Colon (tissue), 2 donors: ENCODE data around the gene TKT.
"Not testable (repeated sequence)": the region's sequence is repeated elsewhere in the genome, so short reads cannot be mapped to it uniquely, and the experiment has no call there.

Experiments used
- FAIRE-seq: peaks from 2 replicates; lab custom pipeline; 2012; peaks lifted over from hg19 to GRCh38; lab: Jason Lieb, UNC
- donor health status: control.
- donor health status: control.

The TKT gene, protein sequence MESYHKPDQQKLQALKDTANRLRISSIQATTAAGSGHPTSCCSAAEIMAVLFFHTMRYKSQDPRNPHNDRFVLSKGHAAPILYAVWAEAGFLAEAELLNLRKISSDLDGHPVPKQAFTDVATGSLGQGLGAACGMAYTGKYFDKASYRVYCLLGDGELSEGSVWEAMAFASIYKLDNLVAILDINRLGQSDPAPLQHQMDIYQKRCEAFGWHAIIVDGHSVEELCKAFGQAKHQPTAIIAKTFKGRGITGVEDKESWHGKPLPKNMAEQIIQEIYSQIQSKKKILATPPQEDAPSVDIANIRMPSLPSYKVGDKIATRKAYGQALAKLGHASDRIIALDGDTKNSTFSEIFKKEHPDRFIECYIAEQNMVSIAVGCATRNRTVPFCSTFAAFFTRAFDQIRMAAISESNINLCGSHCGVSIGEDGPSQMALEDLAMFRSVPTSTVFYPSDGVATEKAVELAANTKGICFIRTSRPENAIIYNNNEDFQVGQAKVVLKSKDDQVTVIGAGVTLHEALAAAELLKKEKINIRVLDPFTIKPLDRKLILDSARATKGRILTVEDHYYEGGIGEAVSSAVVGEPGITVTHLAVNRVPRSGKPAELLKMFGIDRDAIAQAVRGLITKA

DNA sequence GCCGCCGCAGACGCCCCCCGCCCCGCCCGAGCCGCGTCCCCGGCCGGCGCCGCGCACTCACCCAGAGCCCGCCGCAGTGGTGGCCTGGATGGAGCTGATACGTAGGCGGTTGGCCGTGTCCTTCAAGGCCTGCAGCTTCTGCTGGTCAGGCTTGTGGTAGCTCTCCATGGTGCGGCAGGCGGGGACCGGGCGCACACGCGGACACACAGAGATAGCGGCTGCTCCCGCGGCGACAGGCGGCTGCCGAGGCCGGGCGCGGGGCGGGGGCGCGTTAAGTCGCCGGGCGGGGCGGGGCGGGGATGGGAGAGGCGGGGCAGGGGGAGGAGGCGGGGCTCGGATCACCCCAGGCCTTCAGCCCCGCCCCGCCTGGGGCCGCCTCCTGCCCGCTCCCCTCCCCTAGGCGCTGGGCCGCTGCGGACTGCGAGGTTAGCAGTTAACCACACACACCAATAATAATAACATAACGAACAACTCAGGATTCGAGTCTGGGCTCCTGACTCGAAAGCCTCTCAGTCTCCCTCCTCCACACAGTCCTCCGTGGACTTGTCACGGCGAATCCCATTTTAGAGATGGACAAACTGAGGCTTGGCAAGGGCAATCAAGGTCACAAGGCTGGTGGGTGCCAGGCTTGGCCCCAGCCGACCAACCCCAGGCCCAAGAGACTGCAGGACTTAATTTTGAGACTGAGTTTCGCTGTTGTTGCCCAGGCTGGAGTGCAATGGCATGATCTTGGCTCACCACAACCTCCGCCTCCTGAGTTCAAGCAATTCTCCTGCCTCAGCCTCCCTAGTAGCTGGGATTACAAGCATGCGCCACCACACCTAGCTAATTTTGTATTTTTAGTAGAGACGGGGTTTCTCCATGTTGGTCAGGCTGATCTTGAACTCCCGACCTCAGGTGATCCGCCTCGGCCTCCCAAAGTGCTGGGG is at the start of gene TKT:
TSS of gene TKT (minus strand) at position 248 of the 929 bp plus-strand sequence. CDS start at position 168, 80 bp downstream.
- FAIRE-seq = no peak

DNA sequence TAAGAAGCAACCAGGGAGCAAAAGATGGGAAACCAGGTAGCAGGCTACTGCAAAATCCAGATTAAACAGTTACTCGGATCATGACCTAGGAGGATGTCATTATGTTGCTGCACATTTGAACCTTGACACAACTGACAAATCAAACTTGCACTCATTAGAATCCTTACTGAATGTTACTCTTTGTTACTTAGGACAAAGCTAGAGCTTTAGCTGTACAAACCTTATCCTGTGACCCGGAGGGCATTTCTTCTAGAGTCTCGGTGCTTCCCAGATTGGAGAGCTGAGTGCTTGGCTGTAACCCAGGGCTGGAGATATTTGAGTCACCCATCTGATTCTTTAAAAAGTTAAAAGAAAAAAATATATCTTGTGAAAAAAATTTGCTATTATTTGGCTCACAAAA is 48.1 kb upstream of the TKT start:
- no peak for FAIRE-seq

DNA sequence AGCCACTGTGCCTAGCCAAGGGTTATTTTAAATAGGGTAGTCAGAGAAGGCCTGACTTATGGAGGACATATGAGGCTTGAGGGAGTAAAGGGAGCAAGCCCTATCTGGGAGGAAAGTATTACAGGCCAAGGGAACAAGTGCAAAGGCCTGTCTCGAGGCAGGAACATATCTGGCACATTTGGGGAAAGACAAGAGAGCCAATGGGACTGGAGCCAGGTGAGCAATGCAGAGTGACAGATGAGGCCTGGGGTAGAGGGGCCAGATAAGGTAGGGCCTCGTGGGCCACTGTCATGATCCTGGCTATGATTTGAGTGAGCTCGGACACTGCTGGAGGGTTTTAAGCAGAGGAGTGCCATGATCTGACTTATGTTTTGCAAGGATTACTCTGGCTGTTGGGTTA is 47.7 kb upstream of the TKT start:
- no peak for FAIRE-seq

DNA sequence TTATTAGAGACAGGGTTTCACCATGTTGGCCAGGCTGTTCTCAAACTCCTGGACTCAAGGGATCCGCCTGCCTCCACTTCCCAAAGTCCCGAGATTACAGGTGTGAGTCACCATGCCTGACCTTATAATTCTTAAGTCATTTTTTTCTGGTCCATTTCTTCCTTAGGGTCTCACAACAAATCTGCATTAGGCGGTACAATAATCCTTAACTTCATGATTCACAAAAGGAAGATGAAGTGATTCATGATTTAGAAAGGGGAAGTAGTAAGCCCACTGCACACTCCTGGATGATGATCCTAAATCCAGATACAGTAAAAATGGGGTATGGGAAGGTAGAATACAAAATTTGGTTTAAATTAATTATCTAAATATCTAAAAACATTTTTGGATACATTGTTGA is 45.0 kb upstream of the TKT start:
- FAIRE-seq = no peak

DNA sequence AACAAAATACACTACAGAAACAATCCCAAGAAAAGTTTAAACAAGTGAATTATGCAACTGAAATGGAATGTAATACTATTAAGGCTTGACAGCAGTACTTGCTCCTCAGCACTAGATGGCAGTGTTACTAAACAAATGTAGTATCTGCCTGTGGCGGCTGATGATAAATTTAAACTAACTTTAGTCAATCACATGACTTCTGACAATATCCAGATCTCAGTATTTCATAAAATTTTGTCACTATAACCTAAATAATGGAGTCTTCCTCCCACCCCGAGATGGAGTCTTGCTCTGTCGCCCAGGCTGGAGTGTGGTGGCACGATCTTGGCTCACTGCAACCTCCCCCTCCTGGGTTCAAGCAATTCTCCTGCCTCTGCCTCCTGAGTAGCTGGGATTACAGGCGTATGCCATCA is 43.8 kb upstream of the TKT start:
- FAIRE-seq = peak; percentile 51

DNA sequence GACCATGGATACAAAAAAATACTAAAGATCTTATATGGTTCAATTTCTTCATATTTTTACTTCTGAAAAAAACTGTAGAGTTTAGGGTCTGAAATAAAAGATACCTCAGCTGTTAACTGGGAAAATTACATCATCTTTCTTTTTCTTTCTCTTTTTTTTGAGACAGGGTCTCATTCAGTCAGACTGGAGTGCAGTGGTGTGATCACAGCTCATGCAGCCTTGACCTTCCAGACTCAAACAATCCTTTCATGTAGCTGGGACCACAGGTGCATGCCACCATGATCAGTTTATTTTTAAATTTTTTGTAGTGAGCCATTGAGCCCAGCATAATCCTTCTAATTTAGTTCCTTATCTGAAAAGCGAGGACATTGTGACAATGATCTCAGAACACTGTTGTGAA is 39.6 kb upstream of the TKT start:
- no peak for FAIRE-seq

DNA sequence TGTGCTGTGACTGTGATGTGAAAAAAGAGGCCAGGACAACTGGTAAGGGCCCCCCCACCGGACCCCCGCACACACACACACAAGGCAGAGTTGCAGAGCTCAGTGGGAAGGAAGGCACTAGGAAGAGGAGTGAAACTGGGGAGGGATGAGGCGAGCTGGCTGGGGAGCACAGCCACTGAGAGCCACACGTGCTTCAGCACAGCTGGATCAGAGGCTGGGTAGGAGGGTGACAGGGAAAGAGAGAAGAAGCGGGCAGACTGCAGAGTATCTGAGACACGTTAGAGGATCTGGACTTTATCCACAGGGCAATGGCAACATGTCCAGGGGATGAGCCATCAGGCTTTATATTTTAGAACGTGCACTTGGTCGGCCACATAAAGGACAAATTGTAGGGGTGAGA is 38.0 kb upstream of the TKT start:
- FAIRE-seq = no peak

DNA sequence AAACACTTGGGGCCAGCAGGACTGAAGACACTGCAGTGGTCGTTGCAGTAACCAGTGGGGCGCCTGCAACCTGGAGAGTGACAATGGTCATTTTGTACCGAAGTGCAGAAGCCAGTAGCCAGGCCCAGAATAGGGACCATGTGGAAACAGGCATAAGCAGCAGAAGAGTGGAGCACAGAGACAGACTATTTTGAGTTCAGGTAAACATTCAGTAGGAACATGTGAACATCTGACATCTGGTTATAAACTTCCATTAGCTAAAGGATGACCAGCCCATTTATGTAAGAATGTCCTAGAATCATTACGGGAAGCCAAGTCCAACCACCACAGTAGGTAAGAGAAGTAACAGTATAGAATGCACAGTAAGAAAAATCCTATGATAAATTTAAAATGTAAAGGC is 32.4 kb upstream of the TKT start:
- FAIRE-seq = no peak

DNA sequence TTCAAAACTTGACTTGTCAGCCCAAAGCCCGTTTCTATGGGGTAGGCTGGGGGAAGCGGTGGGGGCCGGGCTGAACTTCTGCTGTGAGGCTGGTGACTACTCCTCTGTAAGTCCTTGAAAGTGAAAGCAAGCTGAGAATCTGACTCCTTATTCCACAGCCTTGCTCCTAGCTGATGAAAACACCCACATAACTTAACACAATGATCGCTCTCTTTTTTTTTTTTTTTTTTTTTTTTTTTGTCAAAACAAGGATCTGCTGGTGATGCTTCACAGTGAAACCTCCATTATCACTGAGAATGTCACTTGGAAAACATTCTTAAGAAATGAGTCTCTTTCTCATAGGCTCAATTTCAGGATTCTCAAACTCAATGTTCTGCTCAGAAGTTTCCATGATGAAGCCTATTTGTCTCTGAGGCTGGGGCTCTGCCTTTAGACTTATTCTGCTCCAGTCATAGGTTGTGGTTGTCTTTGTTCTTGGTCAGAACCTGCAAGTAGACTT is 31.4 kb upstream of the TKT start:
- no peak for FAIRE-seq

DNA sequence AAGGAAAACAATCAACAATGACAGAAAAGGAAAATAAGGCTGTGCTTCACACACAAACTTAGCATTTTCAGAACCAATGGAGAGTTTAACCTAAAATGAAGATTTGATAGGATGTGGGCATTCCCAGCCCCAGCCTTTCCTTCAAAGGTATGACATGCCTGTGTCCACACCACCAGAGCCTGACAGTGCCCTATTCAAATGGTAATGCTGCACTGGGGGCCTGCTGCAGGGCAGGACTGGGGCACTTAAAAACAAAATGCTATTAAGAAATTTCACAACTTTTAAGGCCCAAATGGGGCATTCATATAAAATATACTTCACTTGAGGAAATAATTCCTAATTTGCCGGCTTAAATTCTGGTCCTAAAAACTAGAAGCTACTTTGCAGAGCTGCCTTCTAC is 30.9 kb upstream of the TKT start:
- FAIRE-seq = no peak

DNA sequence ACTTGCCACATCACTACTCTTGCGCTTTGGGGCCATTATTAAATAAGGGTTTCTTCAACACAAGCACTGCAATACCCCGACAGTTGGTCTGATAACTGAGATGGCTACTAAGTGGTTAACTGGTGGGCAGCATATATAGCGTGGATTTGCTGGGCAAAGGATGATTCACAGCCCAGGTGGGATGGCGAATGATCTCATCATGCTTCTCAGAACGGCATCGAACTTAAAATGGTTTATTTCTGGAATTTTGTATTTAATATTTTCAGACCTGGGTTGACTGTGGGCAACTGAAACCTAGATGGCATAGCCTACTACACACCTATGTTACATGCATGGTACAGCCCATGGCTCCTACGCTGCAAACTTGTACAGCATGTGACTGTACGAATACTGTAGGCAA is 26.8 kb upstream of the TKT start:
- no peak for FAIRE-seq

DNA sequence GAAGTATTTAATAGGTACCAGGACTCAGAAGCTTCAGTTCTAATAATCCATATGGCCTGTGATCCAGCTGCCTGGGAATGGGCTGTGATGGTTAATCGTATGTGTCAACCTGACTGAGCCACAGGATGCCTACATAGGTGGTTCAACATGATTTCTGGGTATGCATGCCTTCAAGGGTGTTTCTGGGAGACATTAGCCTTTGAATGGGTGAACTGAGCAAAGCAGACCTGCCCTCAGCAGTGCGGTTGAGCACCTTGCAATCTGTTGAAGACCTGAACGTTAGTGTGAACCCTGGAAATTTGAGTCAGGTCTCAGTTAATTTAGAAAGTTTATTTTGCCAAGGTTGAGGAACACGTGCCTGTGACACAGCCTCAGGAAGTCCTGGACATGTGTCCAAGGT is 22.8 kb upstream of the TKT start:
- FAIRE-seq = no peak

DNA sequence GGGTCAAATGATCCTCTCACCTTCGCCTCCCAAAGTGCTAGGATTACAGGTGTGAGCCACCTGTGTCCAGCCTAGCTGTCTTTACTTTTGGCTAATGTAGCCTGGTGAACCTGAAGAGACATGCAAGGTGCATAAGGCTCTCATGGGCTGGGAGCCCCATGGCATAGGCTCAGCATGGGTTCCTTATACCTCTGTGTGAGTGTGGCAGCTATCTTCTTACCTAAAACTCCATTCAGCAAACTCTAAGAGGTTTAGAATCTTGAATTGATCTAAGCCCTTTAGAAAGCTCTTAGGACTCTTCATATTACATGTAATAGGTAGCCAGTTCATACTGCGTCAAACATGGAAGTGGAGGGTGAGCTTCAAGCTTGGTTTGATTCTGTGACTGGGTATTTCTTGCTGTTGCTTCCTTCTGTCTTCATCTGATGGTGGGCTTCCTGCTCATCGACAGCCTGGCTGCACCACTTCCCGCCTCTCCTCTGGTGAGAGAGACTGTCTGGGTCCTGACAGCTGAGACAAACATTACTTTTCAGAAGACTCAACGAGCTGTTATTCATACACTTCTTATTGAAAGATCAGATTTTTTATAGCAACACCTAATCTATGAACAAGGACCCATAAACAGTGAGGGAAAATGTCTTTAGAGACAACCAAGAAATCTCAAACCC is 19.2 kb upstream of the TKT start:
- FAIRE-seq = no peak

DNA sequence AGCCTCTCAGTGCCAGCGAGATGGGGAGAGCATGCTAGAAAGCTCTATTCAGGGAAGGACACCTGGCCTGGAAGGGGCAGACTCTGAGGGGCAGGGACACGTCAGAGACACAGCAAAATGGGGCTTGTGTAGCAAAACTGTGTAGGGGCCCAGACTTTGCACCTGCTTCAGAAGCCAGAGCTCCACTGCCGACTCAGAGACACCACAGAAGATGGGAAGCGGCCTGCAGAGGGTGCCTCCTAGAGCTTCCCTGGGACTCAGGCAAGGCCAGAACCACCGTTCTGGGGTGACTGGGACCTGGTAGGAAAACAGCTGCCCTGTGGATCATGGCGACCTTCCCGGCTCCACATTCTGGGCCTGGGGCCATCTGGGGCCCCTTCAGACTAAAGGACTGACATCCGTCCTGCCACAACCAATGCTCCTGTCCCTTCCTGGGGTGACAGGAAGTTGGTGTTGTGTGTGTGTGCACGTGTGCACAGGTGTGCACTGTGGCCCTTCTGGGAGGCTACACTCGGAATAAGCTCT is 17.4 kb upstream of the TKT start:
- FAIRE-seq = no peak

DNA sequence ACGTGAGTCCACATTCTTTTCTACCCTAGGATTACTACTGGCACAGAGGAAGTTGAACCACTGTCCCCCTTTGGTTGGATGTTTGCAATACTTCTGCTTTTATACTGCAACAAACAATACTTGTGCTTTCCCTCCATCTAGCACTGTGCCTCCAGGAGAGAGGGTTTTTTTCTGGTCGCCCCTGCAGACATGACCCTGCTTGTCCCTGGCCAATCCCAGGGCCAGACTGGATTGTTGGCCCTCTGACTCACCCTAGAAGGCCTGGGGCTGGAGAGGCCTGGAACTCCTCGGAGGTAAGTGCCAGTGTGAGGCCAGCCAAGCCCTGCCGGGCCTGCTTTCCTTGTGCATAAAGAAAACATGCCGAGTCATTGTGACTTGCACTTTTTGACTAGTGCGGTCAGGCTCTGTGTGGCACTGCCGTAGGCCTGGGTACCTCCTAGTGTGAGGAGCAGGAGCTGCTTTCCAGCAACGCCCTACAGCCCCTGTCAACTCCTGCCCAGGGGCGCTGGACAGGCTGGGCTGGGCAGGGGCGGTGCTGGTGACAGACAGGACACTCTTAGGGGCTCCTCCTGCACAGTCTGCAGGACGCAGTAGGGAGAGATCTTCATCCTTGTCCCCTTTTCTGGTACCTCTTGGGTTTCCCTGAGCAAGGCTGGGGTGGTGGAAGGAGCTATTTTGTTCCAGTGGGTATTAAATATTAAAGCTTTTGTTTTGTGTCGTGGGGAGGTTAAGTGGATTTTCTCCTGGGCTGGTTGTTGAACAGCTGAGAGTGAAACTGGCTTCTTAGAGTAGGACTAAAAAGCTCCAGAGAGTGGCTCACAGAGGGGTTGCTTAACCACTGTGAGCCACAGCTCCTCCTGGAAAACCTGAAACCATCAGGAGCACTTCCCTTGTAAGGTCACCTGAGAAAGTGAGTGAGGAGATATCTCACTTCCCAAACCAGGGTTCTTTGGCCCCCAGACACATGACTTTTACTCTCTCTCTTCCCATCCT is 14.4 kb upstream of the TKT start:
- FAIRE-seq = no peak

DNA sequence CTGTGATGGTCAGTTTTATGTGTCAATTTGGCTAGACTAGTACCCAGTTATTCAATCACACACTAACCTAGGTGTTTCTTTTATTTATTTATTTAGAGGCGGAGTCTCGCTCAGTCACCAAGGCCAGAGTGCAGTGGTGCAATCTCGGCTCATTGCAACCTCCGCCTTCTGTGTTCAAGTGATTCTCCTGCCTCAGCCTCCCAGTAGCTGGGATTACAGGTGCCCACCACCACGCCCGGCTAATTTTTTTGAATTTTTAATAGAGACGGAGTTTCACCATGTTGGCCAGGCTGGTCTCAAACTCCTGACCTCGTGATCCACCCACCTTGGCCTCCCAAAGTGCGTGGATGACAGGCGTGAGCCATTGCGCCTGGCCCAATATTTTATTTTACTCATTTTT is 13.4 kb upstream of the TKT start:
- not testable (repeated sequence) for FAIRE-seq

DNA sequence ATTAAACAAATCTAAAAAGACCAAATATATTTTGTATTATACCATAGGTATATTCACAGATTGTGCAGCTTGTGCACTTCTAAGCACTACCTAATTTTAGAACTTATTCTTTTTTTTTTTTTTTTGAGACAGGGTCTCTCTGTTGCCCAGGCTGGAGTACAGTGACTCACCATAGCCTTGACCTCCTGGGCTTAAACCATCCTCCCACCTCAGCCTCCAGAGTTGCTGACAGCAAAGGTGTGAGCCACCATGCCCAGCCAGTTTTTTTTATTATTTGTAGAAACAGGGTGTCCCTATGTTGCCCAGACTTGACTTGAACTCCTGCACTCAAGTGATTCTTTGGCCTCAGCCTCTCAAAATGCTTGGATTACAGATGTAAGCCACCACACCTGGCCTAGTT is 11.9 kb upstream of the TKT start:
- no peak for FAIRE-seq

DNA sequence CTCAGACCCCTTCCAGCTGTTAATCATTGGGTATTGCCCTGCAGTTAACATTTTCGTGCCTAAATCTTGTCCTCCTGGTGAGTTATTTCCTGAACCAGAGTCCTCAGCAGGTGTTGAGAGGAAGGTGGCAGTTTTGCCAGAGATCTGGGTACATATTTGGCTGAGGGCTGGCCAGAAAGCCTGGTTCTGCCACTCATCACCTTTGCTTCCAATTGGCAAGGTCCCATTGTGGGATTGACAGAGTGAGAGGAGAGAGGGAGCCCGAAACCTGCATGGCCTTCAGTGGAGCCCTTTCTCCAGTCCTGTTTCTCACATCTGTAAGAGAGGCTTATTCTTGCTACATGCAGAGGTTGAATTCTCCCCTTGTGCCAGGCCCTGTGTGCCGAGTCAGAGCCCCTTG is 8.9 kb upstream of the TKT start:
- FAIRE-seq = no peak

DNA sequence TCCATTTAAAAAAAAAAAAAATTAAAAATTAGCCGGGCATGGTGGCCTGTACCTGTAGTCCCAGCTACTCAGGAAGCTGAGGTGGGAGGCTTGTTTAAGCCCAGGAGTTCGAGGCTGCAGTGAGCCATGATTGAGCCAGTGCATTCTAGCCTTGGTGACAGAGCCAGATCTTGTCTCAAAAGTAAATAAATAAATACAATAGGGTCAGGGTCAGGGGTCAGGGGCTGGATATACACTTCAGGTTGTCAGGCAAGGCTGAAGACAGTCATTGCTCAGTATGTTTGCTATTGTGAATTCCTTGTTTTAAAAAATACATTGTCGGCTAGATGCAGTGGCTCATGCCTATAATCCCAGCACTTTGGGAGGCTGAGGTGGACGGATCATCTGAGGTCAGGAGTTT is 8.1 kb upstream of the TKT start:
- FAIRE-seq = no peak

DNA sequence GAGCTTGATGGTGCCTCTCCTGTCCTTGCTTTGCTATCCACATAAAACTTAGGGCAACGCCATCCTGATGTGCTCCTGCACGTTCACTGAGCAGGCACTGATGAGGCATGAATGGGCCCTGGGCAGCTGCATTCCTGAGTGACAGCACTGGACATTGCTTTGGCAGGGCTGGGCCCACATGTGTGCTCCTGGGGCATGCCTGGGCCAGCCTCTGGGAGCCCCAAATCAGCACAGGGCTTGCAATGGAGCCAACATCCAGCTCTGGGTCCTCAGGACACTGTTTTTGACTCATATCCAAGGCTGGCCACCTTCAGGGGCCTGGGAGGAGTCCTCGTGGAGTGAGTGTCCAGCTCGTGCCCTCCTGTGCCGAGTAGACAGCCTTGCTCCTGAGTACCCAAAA is 5.9 kb upstream of the TKT start:
- no peak for FAIRE-seq
